AG09319 (cell line): Measurements from ENCODE around the gene KCNQ2.

Experiments
- DNase-seq: peaks from one replicate; pipeline ENCODE4 v3.0.0-alpha.2; 2010; ENCODE audit warnings: low read depth; ENCODE audit errors: extremely low read depth
- TF ChIP-seq, protein P1 (sequence below): IDR thresholded peaks from 2 replicates; pipeline ENCODE4 v1.5.1; 2011; ENCODE audit warnings: low read depth, mild to moderate bottlenecking, inconsistent platforms, low read length, moderate library complexity

KCNQ2 gene

DNA sequence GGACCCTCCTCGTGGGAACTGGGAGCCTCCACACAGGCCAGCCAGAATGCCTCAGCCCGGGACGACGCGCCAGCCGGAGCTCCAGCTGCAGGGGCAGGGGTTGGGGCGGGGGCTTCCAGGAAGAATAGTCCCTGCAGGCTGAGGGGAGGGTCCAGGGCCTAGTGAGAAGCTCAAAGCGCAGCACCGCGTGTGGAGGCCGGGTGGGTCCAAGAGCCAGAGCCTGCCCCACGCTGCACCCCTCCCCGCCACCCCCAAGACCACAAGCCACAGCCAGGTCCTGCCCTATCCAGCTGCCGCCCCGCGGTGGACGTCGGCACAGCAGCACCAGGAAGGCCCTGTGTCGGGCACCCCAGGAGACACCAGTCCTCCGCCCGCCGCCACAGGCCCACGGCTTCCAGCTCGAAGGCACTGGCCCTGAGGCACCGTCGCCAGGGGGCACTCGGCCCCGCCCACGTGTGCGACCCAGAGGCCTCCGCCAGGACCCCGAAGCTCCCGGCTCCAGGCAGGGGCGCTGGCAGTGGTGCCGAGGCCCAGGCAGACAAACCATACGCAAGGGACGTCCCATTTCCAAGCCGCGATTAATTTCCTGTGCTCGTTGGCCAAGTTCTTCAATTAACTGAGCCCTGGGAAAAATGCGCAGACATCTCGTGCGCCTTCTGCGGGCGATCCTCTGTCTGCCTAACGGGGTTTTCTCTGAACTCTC lies 19.5 kb downstream of the KCNQ2 start:
- no peak for DNase-seq
- TF ChIP-seq, protein P1, sequence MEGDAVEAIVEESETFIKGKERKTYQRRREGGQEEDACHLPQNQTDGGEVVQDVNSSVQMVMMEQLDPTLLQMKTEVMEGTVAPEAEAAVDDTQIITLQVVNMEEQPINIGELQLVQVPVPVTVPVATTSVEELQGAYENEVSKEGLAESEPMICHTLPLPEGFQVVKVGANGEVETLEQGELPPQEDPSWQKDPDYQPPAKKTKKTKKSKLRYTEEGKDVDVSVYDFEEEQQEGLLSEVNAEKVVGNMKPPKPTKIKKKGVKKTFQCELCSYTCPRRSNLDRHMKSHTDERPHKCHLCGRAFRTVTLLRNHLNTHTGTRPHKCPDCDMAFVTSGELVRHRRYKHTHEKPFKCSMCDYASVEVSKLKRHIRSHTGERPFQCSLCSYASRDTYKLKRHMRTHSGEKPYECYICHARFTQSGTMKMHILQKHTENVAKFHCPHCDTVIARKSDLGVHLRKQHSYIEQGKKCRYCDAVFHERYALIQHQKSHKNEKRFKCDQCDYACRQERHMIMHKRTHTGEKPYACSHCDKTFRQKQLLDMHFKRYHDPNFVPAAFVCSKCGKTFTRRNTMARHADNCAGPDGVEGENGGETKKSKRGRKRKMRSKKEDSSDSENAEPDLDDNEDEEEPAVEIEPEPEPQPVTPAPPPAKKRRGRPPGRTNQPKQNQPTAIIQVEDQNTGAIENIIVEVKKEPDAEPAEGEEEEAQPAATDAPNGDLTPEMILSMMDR: no peak; the same call in none of the 2 replicates

DNA sequence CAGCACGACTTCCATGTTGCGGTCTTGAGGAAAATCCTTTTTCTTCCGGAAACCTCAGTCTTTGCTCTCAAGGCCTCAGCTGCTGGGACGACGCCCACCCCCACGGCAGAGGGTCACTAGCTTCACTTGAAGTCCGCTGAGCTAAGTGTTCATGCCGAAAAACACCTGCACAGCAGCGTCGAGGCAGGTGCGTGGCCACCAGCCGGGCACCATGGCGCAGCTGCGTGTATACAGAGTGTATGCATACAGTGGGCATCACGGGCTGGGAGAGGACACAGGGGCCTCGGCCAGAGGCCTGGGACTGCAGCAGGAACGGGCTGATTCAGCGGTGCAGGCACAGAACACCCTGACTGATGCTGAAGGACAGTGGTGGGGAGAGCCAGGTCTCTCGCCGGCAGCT lies 20.1 kb downstream of the KCNQ2 start:
- DNase-seq: no peak
- TF ChIP-seq, protein P1: no peak

DNA sequence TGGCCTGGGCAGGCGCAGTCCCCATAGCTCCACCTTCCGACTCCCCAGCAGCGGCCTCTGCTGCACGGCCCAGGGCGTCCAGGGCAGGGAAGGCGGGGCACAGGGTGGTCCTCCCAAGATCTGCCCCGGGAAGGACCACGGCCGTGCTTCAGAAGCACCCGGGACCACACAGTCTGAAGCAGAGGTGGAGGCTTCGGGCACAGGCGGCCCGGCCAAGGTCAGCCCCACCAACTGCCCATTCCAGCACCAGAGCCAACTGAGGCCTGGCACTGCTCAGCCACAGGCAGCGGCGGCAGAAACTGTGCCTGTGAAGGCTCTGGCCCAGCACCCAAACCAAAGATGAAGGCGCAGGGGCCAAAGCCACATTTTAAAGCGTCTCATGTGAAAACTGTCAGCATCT lies 20.6 kb downstream of the KCNQ2 start:
- TF ChIP-seq, protein P1: no peak
- DNase-seq: no peak

DNA sequence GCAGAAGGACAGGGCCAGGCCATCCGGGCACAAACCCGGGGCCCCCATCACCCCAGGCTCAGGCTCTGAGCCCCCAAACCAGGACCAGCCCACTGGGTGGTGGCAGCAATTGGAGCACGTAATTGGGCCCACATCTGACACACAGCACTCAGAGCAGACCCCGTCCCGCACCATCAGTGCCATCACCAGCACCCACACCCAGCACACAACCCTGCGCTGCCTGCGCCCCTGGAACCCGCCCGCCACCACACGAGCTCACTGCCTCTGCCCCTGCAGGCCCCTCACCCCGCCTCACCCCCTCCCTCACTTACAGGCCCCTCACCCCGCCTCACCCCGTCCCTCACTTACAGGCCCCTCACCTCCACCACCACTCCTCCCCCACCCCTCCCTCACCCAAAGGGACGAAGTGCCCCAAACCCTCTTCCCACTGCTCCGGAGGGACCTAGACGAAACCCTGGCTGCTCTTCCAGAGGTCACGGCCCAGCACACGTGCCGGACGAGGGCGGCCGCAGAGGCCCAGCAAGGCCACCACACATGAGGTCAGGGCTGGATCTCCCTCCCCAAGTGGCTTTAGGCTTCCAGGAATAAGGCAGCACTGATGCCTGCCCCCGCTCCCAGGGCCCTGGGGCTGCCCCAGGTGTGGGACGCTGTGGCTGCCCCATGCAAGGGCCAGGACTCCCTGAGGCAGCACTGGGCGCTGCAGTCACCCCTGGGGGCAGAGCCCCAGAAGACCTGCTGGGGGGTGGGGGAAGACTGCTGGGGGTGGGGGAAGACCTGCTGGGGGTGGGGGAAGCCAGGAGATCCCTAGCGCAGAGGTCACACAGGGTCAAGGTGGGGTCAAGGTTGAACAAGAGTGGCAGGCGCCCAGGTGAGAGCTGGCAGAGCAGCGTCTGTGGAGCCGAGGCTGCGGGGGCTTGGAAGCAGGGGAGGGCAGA lies 22.4 kb downstream of the KCNQ2 start:
- DNase-seq: no peak
- TF ChIP-seq, protein P1: no peak

DNA sequence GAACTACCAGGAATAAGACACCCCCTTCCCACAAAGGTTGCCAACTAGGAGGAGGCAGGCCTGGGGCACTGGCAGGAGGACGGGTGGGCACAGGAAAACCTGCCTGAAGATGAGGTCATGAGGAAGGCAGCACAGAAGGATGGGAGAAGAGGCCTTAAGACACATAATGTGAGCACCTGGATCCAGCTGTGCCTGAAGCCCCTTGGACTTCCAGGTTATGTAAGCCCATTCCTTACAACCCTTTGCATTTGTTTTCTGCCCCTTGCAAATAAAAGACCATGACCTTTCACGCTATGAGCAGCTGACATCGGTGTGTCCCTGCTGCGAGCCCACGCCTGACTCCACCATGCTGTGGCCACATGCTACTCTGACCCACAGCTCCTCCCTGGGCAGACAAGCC lies 23.4 kb downstream of the KCNQ2 start:
- DNase-seq: no peak
- TF ChIP-seq, protein P1: no peak

DNA sequence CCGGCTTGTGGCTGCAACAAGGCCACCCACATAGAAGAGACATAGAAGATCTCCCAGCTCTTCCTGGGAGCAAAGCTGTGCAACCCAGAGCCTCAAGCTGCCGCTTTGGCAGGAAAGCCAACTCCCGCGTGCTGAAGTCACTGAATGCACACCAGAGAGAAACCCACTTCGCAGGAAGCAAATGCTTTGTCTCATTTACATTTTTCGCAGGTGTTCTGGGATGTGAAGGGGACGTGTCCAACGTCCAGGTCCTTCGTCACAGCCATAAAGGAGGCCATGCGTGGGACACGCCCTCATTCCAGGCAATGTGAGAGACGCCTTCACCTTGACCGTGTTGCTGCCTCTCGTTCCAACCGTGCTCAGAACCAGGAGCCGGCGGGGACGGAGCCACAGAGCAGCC lies 24.4 kb downstream of the KCNQ2 start:
- TF ChIP-seq, protein P1: no peak
- DNase-seq: no peak

DNA sequence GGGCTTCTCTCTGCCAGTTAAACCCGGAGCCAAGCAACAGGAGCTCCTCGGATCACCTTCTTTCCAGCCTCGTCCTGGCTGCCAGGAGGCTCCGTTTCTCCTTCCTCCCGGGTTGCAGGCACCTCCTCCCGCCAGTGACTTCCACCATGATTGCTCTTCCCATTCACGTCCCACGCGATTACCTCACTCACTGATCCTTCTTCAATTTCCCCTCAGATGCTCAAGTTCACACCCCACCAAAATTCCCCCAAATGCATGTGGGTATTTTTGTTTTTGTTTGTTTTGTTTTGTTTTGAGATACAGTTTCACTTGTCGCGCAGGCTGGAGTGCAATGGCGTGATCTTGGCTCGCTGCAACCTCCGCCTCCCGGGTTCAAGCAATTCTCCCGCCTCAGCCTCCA lies 25.1 kb downstream of the KCNQ2 start:
- TF ChIP-seq, protein P1: no peak
- DNase-seq: no peak
